Measurements from ENCODE around the gene SEC14L6. TPM values are rescaled to one million over a fixed set of nuclear protein-coding genes. Genes with fewer than 3 reads are reported as not detected.

The SEC14L6 gene
- total RNA-seq, 3 donors from 2014 or later: 0.33 to 0.73 TPM; not detected in 1

Other genes starting within 250 kb of the SEC14L6 start
- gene TBC1D10A, start 219.8 kb downstream of the SEC14L6 start, total RNA-seq: 10 to 100 TPM; 25.0 to 50.1 (median 32.4) TPM
- gene SF3A1, start 189.8 kb downstream of the SEC14L6 start, total RNA-seq: 10 to 100 TPM; 47.7 to 68.6 (median 47.9) TPM
- 1 to 10 TPM; 2.6 to 7.5 (median 6.6) TPM for gene CCDC157, start 189.7 kb downstream of the SEC14L6 start, total RNA-seq
- 10 to 100 TPM; 13.3 to 15.4 (median 14.0) TPM for gene RNF215, start 159.3 kb downstream of the SEC14L6 start, total RNA-seq
- 10 to 100 TPM in 2 of 3 donors, 1 to 10 TPM in 1; 5.3 to 45.7 (median 29.5) TPM for gene SEC14L2, start 149.7 kb downstream of the SEC14L6 start, total RNA-seq
- gene MTFP1, start 121.0 kb downstream of the SEC14L6 start, total RNA-seq: 10 to 100 TPM in 2 of 3 donors, 1 to 10 TPM in 1; 2.9 to 16.7 (median 14.4) TPM
- gene SEC14L3, start 74.7 kb downstream of the SEC14L6 start, total RNA-seq: not detected
- under 1 TPM in 1 of 3 donors, not detected in 2; 0.29 TPM for gene SEC14L4, start 41.0 kb downstream of the SEC14L6 start, total RNA-seq
- 1 to 10 TPM; 1.3 to 2.6 (median 1.3) TPM for gene GAL3ST1, start 27.9 kb upstream of the SEC14L6 start, total RNA-seq
- gene PES1, start 45.2 kb upstream of the SEC14L6 start, total RNA-seq: 10 to 100 TPM; 45.3 to 65.1 (median 56.4) TPM
- 10 to 100 TPM; 32.4 to 69.8 (median 36.7) TPM for gene TCN2, start 60.4 kb upstream of the SEC14L6 start, total RNA-seq
- 1 to 10 TPM; 3.4 to 8.5 (median 4.8) TPM for gene SLC35E4, start 89.0 kb upstream of the SEC14L6 start, total RNA-seq
- 10 to 100 TPM in 1 of 3 donors, 1 to 10 TPM in 2; 5.9 to 12.0 (median 8.0) TPM for gene DUSP18, start 121.1 kb upstream of the SEC14L6 start, total RNA-seq
- gene OSBP2, start 148.1 kb upstream of the SEC14L6 start, total RNA-seq: 1 to 10 TPM in 2 of 3 donors, under 1 TPM in 1; 0.96 to 4.6 (median 4.4) TPM